GM19372 (cell line): ENCODE measurements around the gene LCE3A.
"Not testable (repeated sequence)": the region's sequence is repeated elsewhere in the genome, so short reads cannot be mapped to it uniquely, and the experiment has no call there.

Experiments
- ATAC-seq: cut with Tn5 transposase; IDR thresholded peaks from one replicate; pipeline ENCODE4 v1.9.1; 2021; ENCODE audit warnings: mild to moderate bottlenecking, low read depth, moderate library complexity; ENCODE audit not compliant: unreplicated experiment

LCE3A gene

DNA sequence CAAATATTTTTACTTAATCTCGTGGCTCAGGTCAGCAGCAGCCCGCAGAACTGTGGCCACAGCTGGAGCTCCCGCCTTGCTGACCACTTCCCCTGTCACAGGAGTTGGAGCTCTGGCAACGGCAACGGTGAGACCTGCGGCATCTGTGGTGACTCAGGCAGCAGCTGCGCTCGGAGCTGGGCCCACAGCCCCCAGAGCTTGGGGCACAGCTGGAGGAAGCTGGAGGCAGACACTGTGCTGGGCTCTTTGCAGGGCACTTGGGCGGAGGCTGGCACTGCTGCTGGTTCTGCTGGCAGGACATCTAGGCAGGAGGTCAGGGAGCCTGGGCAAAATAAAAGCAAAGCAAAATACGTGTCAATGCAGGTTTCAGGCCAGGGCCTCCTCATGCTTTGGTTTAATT, at the start of gene LCE3A:
Gene LCE3A, minus strand, starts transcription at position 301 of the 400 bp plus-strand sequence. Its CDS starts 0 bp downstream, at position 301.
- ATAC-seq, result no peak

GRCh38 chr1:152667648-152668047, 44.7 kb upstream of the LCE3A start:
- no peak for ATAC-seq

GRCh38 chr1:152666171-152666570, 43.3 kb upstream of the LCE3A start:
- not testable (repeated sequence) for ATAC-seq

DNA sequence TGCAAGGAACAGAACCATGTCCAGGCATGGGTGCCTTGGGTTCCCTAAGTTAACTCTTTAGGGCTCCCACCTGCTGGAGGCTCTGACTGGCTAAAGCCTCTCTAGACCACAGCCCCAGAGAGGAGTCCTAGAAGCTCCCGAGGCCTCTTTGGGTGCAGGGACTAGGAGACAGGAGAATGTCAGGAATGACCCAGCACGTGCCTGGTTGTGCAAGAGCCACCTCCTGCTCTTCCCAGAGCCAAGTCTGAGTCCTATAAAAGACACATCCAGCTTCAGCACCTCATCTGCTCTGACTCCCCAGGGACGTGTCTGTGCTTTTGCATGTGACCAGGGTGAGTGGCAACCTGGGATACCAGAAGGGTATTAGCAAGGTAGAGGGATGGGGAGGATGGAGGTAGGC, 40.2 kb upstream of the LCE3A start, which contains the start of gene LCE2D:
Gene LCE2D, plus strand, starts transcription at position 283 of the 400 bp plus-strand sequence. CDS start 726 bp downstream, outside the sequence.
- no peak for ATAC-seq

GRCh38 chr1:152658649-152659048, 35.7 kb upstream of the LCE3A start:
- ATAC-seq, result no peak

DNA sequence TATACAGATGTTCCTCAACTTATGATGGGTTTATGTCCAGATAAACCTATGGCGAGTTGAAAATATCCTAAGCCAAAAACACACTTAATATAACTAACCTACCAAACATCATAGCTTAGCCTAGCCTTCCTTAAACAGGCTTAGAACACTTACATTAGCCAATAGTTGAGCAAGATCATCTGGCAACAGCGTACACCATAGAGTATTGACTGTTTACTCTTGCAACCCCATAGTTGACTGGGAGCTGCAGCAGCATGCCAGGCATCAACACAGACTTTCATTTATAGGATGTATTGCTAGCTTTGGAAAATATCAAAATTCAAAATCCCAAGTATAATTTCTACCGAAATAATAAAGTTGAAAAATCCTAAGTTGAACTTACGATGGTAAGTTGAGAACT, 34.8 kb upstream of the LCE3A start:
- ATAC-seq, result no peak

DNA sequence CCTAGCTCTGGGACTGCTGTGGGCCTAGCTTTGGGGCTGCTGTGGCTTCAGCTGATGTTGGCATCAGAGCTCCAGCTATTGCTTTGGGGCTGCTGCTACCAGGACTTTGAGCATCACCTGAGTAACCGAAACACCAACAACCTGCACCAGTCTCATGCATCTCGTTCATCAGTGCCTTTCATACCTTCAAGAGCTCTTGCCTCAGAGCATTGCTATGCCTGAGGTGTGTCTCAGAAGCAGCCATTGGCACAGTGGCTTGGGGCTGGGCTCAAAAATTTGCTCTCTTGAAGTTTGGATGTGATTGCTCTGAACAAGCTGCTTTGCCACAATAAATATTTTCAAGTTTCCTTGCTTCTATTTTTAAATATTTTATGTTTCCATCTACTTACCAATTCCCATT, 33.6 kb upstream of the LCE3A start:
- no peak for ATAC-seq

DNA sequence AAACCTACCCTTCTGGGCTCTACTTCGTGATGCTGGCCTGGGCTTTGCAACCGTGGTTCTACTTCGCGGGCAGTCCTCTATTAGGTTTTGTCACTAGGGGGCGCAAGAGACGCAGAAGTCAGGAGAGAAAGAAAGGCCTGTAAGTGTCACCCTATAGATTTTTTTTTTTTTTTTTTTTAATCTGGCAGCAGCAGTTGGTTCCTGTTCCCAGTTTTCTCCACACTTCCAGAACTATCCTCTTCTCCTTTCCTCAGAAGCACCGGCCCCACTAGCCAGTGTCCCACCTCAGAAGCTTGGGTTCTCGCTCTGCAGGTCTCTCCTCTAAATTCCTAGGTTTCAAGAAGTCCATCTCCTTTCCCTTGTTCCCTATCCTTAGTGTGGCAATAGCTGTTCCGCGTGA, 31.2 kb upstream of the LCE3A start:
- ATAC-seq, result no peak

DNA sequence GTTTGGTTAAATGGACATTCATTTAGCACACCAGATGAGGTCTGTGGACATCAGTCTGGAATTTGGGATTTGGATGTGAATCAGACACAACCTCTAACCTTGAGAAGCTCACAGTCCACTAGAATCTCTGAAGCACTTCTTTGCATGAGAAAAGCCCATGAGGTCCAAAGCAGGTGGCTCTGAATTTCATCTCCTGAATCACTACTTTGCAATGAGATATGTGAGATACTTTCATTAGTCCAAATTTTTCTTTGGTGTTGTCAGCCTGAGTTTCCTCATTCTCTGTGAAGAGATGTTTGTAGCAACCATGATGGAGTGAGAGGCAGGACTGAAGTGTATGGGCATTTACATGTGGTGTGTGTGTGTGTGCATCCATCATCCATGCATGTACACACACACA, 23.8 kb upstream of the LCE3A start:
- no peak for ATAC-seq

DNA sequence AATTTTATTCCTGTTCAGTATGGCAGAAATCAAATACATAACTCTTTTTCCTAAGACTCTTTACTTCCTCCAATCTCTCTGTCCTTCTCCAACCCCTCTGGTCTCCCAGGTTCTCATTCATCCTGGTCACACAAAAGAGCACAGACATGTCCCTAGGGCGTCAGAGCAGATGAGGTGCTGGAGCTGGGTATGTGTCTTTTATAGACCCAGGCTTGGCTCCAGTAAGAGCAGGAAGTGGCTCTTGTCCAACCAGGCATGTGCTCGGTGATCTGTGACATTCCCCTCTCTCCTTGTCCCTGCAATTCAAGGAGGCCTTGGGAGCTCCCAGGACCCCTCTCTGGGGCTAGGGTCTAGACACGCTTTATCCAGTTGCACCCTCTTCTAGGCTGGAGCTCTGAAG, 22.2 kb upstream of the LCE3A start:
- ATAC-seq, result no peak

DNA sequence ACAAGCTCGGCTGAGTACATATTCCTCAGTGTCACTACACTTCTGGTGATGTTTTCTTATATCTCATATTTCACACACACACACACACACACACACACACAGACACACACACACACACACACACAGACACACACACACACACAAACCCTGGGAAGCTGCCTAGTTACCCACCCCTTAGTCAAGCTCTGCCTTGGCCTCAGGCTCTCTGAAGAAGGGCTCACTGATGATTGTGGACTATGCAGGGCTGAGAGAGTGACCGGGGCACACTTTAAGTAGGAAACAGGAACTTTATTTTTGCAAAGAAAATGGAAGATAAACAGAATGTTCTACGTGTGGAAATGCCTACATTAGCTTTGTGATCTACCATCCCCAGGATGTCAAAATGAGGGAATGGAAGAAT, 21.0 kb upstream of the LCE3A start:
- no peak for ATAC-seq

GRCh38 chr1:152640351-152640750, 17.4 kb upstream of the LCE3A start:
- ATAC-seq, result no peak

GRCh38 chr1:152630596-152630995, 7.7 kb upstream of the LCE3A start:
- no peak for ATAC-seq

GRCh38 chr1:152626744-152627143, 3.8 kb upstream of the LCE3A start:
- no peak for ATAC-seq

GRCh38 chr1:152623203-152623844, 421 bp upstream of the LCE3A start:
- no peak for ATAC-seq

DNA sequence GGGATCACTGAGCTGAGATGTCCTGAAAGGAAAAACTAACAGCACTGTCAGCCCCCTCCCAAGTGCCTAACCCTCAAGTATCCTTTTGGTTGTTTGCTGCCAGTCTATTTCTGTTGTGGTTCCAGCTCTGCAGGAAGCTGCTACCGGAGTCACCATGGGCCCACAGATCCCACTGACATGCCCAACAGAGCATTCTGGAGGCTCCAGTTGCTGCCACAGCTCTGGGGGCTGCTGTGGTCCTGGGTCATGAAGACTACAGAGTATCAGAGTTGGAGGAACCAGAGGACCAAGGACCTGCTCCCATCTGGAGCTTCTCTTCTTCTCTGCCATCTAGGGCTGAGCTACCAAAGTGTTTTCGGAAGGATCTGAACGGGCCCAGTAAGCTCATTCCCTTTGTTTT, 910 bp downstream of the LCE3A start:
- no peak for ATAC-seq

GRCh38 chr1:152613511-152613910, 9.4 kb downstream of the LCE3A start, which contains the start of gene LCE3B:
TSS of gene LCE3B (plus strand) at chr1:152613811. CDS start at chr1:152613811, 0 bp downstream.
- ATAC-seq, result no peak

GRCh38 chr1:152599934-152600333, 23.0 kb downstream of the LCE3A start, which contains the start of gene LCE3C:
TSS of gene LCE3C (plus strand) at chr1:152600234. CDS start at chr1:152600732, 498 bp downstream.
- no peak for ATAC-seq

- no peak for ATAC-seq
Observed at GRCh38 chr1:152596986-152597385, 25.9 kb downstream of the LCE3A start.

DNA sequence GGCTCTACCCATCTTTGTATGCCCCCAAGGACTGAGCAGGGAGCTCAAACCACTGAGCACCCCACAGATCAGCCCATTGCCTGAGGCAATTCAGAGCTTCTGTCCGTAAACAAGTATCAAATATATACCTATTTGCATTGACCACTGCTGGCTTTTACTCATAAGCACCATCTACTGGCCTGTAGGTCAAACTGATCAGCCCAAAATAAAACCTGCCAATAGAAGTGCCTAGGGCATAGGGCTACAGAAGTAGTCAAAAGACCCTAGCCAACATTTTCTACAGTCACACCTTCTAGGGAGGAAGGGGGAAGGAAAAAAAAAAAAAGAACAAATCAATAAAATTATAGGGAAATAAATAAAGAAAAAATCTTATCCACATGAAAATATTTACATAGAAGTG, 37.3 kb downstream of the LCE3A start:
- no peak for ATAC-seq

DNA sequence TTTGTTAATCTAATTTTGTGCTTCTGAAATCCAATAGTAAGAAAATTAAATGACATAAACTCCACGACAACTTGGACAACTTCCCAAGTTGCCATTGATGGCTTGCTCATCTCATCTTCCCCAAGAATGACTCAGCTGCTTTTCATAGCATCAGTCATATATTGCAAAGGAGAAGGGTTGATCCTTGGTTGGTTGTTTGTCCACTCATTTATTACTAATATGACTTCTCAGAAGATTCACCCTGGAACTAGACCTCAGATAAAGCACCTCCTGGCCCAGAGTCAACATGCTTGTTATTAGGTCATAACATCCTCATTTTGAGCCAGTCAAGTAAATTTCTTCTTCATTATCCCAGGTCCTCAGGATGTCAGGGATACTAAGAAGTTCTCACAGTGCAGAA, 40.3 kb downstream of the LCE3A start:
- ATAC-seq, result no peak

- ATAC-seq, result no peak
Observed at GRCh38 chr1:152580433-152580832, 42.5 kb downstream of the LCE3A start, which contains the start of gene LCE3D. TSS of gene LCE3D (minus strand) at chr1:152580516. CDS start at chr1:152579936, 580 bp downstream.
